Tibial nerve (tissue), 4 donors: ENCODE results near the gene ADAP1. TPM values are rescaled to one million over a fixed set of nuclear protein-coding genes. Genes with fewer than 3 reads are reported as not detected.
A peak's percentile ranks its signal among the peaks of the same experiment; 100 is the strongest.

Experiments used
- DNase-seq, 2 donors: peaks; one replicate each; pipeline ENCODE4 v3.0.0-alpha.2; 2019; ENCODE audit warnings: low spot score in 2 of 2
- H3K27ac ChIP-seq, 4 donors: fragments of 200-600 bp; sonication (generic) in 3 of 4; one replicate each; pipeline ENCODE4 v1.5.1; 2017 to 2019; ENCODE audit warnings: mild to moderate bottlenecking in 1 of 4
- H3K27me3 ChIP-seq, 2 donors: fragments of 200-600 bp; sonication (generic) in 1 of 2; one replicate each; pipeline versions ENCODE4 v1.5.1 to v1.6.0; 2017 to 2019
- H3K36me3 ChIP-seq, 3 donors: fragments of 200-600 bp; sonication (generic); one replicate each; pipeline ENCODE4 v1.5.1; 2018 to 2019
- H3K4me1 ChIP-seq, 4 donors: fragments of 200-600 bp; sonication (generic) in 3 of 4; one replicate each; pipeline ENCODE4 v1.5.1; 2017 to 2019
- H3K4me3 ChIP-seq, 4 donors: fragments of 200-600 bp; sonication (generic) in 3 of 4; one replicate each; pipeline ENCODE4 v1.5.1; 2017 to 2019; ENCODE audit warnings: mild to moderate bottlenecking in 1 of 4, moderate library complexity in 1 of 4
- H3K9me3 ChIP-seq, 4 donors: fragments of 200-600 bp; sonication (generic) in 3 of 4; one replicate each; pipeline ENCODE4 v1.5.1; 2017 to 2019
- EP300 ChIP-seq, 2 donors: sonication (generic); formaldehyde crosslinking; IDR thresholded peaks; one replicate each; pipeline ENCODE4 v1.6.1; 2017; ENCODE audit warnings: antibody characterized with exemption in 2 of 2, mild to moderate bottlenecking in 1 of 2
- POLR2A ChIP-seq, 2 donors: fragments of 450-650 bp; IDR thresholded peaks; one replicate each; pipeline ENCODE4 v1.6.1; 2017; ENCODE audit warnings: antibody characterized with exemption in 2 of 2, mild to moderate bottlenecking in 2 of 2, moderate library complexity in 2 of 2
- WGBS, 2 donors: methylation state at CpG; one replicate each; pipeline ENCODE4 v1.1.5; 2018; 5-methylcytosine and 5-hydroxymethylcytosine counted together
- total RNA-seq, 4 donors: library from RNA; depleted of rRNA; stranded (reverse); fragments of >200 nt; gene quantifications; one replicate each; pipeline ENCODE4 v1.1.0, GENCODE V29; 2016
- TF ChIP-seq, protein P1 (sequence below), 5 experiments: fragments of 200-600 bp in 3 of 5; fragments of 450-650 bp in 2 of 5; sonication (generic) in 3 of 5; IDR thresholded peaks; one replicate each; pipeline ENCODE4 v1.5.1; 2016 to 2019; ENCODE audit warnings: antibody characterized with exemption in 5 of 5, mild to moderate bottlenecking in 3 of 5, moderate library complexity in 2 of 5

Gene ADAP1
- total RNA-seq, 4 donors from 2014 or later: 29.3 to 53.0 (median 39.6) TPM

DNA sequence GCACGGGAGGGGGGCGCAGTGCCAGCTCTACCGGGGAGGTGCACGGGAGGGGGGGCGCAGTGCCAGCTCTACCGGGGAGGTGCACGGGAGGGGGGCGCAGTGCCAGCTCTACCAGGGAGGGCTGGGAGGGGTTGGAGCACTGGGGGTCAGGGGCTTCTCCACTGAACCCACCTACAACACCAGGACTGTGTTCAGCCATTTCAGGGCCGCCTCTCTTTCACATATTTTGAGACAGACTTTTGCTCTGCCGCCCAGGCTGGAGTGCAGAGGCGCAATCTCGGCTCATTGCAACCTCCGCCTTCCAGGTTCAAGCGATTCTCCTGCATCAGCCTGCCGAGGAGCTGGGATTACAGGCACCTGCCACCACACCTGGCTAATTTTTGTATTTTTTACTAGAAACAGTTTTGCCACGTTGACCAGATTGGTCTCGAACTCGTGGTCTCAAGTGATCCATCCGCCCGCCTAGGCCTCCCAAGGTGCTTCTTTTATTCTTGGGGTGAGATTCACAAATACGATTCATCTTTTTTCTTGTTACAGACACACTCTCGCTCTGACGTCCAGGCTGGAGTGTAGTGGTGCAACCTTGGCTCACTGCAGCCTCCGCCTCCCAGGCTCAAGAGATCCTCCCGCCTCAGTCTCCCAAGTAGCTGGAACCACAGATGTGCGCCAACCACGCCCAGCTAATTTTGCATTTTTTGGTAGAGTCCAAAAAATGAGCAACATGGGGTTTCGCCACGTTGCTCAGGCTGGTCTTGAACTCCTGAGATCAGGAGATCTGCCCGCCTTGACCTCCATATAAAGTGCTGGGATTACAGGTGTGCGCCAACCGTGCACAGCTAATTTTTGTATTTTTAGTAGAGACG, 37.0 kb downstream of the ADAP1 start:
- H3K27me3 ChIP-seq: peaks cover 0 to 5% of the 10 kb centered on the region in 2 donors
- 90 to 92% methylated on average over 25 of the region's 33 CpGs for WGBS, 2 donors
- no peaks in the 10 kb centered on the region for H3K9me3 ChIP-seq
- no peak overlapping the region for H3K27ac ChIP-seq
- TF ChIP-seq EP300 (IDR thresholded peaks at IDR 0.05) (no peak), POLR2A (IDR thresholded peaks at IDR 0.05) (no peak)
- TF ChIP-seq, protein P1, sequence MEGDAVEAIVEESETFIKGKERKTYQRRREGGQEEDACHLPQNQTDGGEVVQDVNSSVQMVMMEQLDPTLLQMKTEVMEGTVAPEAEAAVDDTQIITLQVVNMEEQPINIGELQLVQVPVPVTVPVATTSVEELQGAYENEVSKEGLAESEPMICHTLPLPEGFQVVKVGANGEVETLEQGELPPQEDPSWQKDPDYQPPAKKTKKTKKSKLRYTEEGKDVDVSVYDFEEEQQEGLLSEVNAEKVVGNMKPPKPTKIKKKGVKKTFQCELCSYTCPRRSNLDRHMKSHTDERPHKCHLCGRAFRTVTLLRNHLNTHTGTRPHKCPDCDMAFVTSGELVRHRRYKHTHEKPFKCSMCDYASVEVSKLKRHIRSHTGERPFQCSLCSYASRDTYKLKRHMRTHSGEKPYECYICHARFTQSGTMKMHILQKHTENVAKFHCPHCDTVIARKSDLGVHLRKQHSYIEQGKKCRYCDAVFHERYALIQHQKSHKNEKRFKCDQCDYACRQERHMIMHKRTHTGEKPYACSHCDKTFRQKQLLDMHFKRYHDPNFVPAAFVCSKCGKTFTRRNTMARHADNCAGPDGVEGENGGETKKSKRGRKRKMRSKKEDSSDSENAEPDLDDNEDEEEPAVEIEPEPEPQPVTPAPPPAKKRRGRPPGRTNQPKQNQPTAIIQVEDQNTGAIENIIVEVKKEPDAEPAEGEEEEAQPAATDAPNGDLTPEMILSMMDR (IDR thresholded peaks at IDR 0.05): no peak
- H3K4me3 ChIP-seq: no peak overlapping the region
- peak in 1 of 2 donors; percentile 9 for DNase-seq
- H3K4me1 ChIP-seq: peaks cover 0 to 44% (median 17%) of the 10 kb centered on the region in 4 donors
- peaks cover 0 to 12% (median 0%) of the 10 kb centered on the region in 3 donors for H3K36me3 ChIP-seq

- H3K9me3 ChIP-seq: no peaks in the 10 kb centered on the region
- H3K27me3 ChIP-seq: no peaks in the 10 kb centered on the region
- TF ChIP-seq, protein P1 (IDR thresholded peaks at IDR 0.05): no peak
- no peak for TF ChIP-seq POLR2A (IDR thresholded peaks at IDR 0.05)
- no peak for TF ChIP-seq EP300 (IDR thresholded peaks at IDR 0.05)
- WGBS, 2 donors: 32 to 34% methylated on average over 13 to 15 of the region's 17 CpGs
- DNase-seq: no peak
- no peak overlapping the region for H3K4me3 ChIP-seq
- peak overlapping the region in 2 of 4 donors; percentile 57 to 80 for H3K27ac ChIP-seq
- peaks cover 0 to 12% (median 0%) of the 10 kb centered on the region in 3 donors for H3K36me3 ChIP-seq
- H3K4me1 ChIP-seq: peaks cover 0 to 44% (median 13%) of the 10 kb centered on the region in 4 donors
Observed at GRCh38 chr7:916291-916941, 38.1 kb downstream of the ADAP1 start.

GRCh38 chr7:915291-916218, 38.9 kb downstream of the ADAP1 start:
- no peaks in the 10 kb centered on the region for H3K27me3 ChIP-seq
- no peak for DNase-seq
- H3K9me3 ChIP-seq: no peaks in the 10 kb centered on the region
- peak overlapping the region in 3 of 4 donors; percentile 57 to 80 (median 59) for H3K27ac ChIP-seq
- TF ChIP-seq, protein P1 (IDR thresholded peaks at IDR 0.05): no peak
- TF ChIP-seq POLR2A (IDR thresholded peaks at IDR 0.05) (no peak), EP300 (IDR thresholded peaks at IDR 0.05) (no peak)
- peaks cover 0 to 12% (median 0%) of the 10 kb centered on the region in 3 donors for H3K36me3 ChIP-seq
- H3K4me1 ChIP-seq: peaks cover 0 to 52% (median 14%) of the 10 kb centered on the region in 4 donors
- no peak overlapping the region for H3K4me3 ChIP-seq
- WGBS, 2 donors: 69 to 76% methylated on average over 42 to 43 of the region's 43 CpGs

- H3K27me3 ChIP-seq: peaks cover 0 to 4% of the 10 kb centered on the region in 2 donors
- no peak overlapping the region for H3K4me3 ChIP-seq
- WGBS, 2 donors: 77 to 91% methylated on average over 8 to 14 of the region's 16 CpGs
- peak overlapping the region; percentile 56 to 80 (median 58) for H3K27ac ChIP-seq
- peaks cover 0 to 61% (median 17%) of the 10 kb centered on the region in 4 donors for H3K4me1 ChIP-seq
- peaks cover 0 to 12% (median 0%) of the 10 kb centered on the region in 3 donors for H3K36me3 ChIP-seq
- peak in 1 of 2 donors; percentile 3 for TF ChIP-seq EP300 (IDR thresholded peaks at IDR 0.05)
- TF ChIP-seq POLR2A (IDR thresholded peaks at IDR 0.05): no peak
- DNase-seq: no peak
- H3K9me3 ChIP-seq: no peaks in the 10 kb centered on the region
Observed at GRCh38 chr7:914521-915194, 39.8 kb downstream of the ADAP1 start.
